GM19468 (cell line): Measurements from ENCODE around the gene PCF11.
A peak's percentile ranks its signal among the peaks of the same experiment; 100 is the strongest.
"Not testable (repeated sequence)": the region's sequence is repeated elsewhere in the genome, so short reads cannot be mapped to it uniquely, and the experiment has no call there.

Experiments
- ATAC-seq: cut with Tn5 transposase; IDR thresholded peaks from one replicate; pipeline ENCODE4 v1.9.1; 2021; ENCODE audit warnings: mild to moderate bottlenecking, moderate library complexity, moderate number of reproducible peaks; ENCODE audit not compliant: unreplicated experiment; ENCODE audit errors: extremely low read depth

PCF11 gene

GRCh38 chr11:83156996-83157593 lies at the start of gene PCF11:
Gene PCF11, plus strand, starts transcription at chr11:83157131. Its CDS starts 309 bp downstream, at chr11:83157440.
- ATAC-seq: no peak

GRCh38 chr11:83112886-83113285 lies 44.0 kb upstream of the PCF11 start:
- ATAC-seq: no peak

DNA sequence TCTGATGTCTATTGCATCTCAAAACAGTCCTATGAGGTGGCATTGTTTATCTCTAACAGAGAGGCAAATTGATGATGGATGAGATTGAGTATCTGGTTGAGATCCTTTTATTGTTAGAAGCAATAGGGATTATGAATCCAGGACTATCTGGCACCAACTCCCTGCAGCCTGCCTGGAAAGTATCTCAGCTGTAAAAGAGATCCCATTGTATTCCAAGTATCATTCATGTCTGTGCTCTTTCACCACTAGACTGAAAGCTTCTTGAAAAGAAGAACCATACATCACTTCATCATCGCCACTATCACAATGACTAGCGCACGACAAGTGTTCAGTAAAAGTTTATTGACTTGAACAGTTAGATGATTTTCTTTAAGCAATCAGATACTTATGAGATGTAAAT lies 41.9 kb upstream of the PCF11 start:
- no peak for ATAC-seq

- ATAC-seq: no peak
Measured at GRCh38 chr11:83115551-83115950, 41.4 kb upstream of the PCF11 start.

DNA sequence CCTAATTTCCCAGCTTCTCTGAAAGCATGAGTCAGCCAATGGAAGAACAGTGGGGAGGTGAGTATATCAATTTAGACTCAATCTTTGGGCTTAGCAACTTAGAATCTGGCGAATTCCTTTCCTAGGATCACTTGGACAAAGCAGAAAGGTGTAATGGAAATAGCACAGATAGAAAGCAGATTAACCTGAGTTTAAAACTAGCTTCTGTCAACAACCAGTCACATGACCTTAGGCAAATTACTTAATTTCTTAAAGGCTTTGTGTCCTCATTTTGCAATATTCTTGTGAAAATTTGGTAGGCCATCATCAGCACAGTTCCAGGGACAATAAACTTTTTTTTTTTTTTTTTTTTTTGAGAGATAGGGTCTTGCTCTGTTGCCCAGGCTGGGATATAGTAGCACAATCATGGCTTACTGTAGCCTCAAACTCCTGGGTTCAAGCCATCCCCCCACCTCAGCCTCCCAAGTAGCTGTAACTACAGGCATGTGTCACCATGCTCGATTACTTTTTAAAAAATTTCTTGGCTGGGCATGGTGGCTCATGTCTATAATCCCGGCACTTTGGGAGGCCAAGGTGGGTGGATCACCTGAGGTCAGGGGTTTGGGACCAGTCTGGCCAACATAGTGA lies 40.8 kb upstream of the PCF11 start:
- ATAC-seq: no peak

DNA sequence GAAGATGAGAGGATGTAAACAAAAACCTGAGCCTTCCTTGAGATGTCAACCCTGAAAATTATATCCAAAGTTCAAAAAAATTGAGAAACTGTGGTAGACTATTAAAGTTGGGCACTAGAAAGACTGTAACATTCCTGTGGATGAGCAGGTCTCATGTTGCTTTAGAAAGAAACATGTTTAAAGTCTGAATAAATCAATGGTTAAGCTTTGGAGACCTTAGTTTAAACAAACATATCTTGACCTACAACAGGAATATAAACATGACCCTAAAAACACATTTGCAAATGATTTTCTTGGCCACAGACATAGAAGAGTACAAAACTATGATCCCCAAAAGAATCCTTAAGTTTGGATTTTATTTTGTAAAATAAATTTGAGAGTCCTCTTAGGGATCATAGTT lies 38.1 kb upstream of the PCF11 start:
- no peak for ATAC-seq

GRCh38 chr11:83119216-83119615 lies 37.7 kb upstream of the PCF11 start:
- ATAC-seq: no peak

- ATAC-seq: no peak
Measured at GRCh38 chr11:83120327-83120726, 36.6 kb upstream of the PCF11 start.

DNA sequence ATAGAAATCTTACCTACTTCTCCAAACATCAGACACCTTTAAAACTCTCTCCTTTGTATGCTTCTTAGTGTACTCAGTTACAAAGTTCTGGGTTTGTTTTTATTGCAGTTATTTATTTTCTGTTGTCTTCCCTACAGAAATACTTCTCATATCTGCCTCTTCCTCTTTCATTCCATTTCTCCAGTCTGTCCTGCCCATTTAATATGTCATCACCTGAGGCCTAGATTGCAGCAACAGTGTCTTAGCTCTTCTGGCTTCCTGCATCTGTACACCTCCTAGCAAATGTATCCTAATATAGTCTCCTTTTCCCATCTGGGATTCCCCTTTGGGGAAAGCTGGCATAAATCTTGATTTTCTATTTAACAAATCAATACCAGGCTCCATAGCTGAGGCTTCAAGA lies 34.9 kb upstream of the PCF11 start:
- ATAC-seq: no peak

DNA sequence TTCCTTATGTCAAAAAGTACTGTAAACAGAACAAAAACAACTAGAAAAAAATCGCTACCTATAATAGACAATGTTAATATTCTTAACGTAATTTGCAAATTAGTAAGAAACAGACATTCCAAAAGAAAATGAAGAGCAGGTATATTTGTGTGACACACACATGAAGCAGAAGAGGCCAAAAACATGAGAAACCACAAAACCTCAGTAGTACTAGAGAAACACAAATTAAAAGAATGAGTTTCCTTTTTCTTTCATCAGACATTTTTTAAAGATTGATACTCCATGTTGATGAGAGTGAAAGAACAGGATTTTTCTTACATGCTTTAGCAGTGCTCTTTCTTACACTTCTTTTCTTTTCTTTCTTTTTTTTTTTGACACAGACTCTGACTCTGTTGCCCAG lies 34.2 kb upstream of the PCF11 start:
- no peak for ATAC-seq

DNA sequence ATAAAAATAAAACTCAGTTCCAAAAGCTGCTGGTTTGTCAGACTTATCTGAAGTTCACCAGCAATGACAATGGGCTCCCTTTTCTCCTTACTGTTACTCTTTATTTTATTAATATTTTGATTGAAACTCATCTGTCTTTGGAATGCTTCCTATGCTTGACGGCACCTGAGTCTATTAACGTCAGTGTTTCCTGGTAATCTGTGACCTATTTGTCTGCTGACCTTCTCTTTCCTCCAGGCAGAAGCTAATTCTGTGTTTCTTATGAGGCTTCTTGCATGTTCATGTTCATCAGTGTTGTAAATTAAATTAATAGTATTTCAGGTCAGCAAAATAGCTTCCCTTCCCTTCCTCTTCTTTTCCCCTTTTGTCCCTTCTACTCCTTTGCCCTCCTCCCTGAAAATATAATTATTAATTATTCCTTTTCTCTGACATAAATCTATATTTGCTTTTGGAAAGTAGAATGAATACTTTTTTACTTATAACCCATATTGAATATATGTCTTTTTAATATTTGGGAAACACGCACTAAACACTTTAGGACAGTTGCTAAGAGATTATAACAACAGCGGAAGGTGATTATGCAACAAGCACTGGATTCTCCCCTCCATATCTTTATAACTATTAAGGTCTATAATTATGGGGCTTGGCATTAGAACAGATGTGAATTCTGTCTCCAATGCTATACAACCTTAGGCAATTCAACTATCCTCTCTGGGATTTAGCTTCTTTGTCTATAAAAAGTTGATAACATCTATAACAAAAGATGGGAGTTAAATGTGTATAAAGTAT lies 32.1 kb upstream of the PCF11 start:
- ATAC-seq: no peak

- no peak for ATAC-seq
Measured at GRCh38 chr11:83125577-83125976, 31.4 kb upstream of the PCF11 start.

GRCh38 chr11:83127310-83127637 lies 29.7 kb upstream of the PCF11 start:
- ATAC-seq: no peak

DNA sequence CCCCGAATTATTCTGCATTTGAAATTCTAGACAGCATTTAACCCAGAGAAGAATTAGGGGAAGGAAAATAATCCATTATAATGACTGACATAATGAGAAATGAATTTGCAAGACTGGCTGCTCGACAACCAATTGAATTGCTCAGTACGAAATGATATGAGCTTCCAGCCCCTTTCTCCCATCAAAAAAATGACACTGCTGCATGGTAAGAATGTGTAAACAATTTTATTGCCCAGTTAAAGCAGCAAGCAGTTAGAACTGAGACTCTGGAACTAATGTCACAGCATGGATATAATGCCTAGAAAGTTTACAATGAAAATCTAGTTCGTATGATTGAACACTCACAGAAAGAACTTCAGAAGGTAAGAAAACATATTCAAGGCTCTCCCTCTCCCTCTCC lies 24.7 kb upstream of the PCF11 start:
- ATAC-seq: no peak

DNA sequence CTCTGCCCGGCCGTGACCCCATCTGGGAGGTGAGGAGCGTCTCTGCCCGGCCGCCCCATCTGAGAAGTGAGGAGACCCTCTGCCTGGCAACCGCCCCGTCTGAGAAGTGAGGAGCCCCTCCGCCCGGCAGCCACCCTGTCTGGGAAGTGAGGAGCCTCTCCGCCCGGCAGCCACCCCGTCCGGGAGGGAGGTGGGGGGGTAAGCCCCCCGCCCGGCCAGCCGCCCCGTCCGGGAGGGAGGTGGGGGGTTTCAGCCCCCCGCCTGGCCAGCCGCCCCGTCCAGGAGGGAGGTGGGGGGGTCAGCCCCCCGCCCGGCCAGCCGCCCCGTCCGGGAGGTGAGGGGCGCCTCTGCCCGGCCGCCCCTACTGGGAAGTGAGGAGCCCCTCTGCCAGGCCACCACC lies 23.7 kb upstream of the PCF11 start:
- ATAC-seq: not testable (repeated sequence)

GRCh38 chr11:83139310-83139709 lies 17.6 kb upstream of the PCF11 start:
- ATAC-seq: no peak

DNA sequence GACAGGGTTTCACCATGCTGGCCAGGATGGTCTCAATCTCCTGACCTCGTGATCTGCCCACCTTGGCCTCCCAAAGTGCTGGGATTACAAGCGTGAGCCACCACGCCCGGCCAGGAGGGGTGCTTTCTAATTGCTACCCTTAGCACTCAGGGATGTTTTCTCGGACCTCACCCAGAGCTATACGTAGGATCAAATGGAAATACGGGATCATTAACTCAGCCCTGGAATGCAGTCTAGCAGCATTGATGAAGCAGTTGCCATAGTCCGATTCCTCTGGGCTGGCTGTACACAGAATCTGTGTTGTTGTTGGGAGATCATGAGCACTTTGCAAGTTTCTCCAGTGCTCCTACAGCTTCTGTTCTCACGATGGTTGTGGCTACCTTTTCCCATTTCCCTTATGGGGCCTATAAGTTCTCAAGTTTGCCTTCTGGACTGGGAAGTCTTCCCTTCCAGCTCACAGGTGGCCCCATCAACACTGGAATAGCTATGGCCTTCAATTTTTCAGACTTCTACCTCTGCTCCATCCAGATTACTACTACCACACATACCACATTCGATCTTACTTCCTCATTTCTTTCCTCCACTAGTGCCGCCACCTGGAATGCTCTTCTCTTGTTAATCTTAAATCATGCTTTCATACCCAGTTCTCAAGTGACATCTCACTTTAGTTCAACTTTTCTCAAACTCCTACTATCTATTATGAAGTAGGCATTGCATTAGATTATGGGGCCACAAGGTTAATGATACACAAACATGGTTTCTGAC lies 16.1 kb upstream of the PCF11 start:
- peak; percentile 70 for ATAC-seq

DNA sequence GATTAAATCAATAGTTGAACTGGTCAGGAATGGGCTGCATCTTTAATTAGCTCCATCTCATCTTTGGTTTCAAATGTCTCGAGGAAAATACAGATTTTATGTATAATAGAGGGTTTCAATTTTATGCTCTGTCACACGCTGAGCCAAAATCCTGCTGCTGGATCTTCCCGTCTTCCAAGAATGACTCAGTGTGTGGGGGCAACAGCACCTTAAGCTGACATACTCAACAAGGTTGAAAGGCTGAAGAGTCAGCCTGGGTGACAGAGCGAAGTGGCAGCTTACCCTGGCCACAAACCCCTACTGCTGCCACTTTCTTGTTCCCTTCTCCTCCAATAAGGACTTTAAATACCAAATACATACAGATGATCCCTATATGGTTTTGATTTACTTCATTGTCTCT lies 9.0 kb upstream of the PCF11 start:
- ATAC-seq: no peak

- ATAC-seq: no peak
Measured at GRCh38 chr11:83150450-83150849, 6.5 kb upstream of the PCF11 start.

DNA sequence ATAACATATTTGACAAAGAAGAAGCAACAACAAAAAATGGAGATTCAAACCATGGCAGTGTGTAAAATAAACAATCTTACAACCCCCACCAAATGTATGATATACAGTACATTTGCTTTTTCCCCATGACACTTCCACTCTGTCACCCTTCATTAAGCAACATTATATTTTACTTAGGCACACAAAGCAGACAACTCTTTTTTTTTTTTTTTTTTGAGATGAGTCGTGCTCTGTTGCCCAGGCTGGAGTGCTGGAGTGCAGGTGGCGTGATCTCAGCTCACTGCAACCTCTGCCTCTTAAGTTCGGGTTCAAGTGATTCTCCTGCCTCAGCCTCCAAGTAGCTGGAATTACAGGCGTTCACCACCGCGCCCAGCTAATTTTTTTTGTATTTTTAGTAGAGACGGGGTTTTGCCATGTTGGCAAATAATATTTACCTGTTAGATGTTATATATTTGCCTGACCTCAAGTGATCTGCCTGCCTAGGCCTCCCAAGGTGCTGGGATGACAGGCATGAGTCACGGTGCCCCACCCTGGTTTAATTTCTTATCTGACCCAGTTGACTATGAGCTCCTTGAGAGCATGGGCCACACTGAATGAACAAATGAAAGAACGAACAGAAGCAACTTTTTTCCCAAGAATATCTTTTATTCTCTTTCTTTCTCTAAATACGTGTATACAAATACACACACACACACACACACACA lies 5.5 kb upstream of the PCF11 start:
- ATAC-seq: no peak
